Loucy (cell line): ENCODE data around the gene ST3GAL2.
"Not testable (repeated sequence)": the region's sequence is repeated elsewhere in the genome, so short reads cannot be mapped to it uniquely, and the experiment has no call there.

Experiments used
- H2AFZ ChIP-seq: fragments of 200-600 bp; sonication (generic); 2 replicates; pipeline ENCODE4 v1.6.0; 2016; ENCODE audit warnings: antibody characterized with exemption, mild to moderate bottlenecking, low read length, moderate library complexity
- H3F3A ChIP-seq: fragments of 200-600 bp; 2 replicates; pipeline ENCODE4 v1.6.0; 2016; ENCODE audit warnings: antibody characterized with exemption, low read depth, mild to moderate bottlenecking
- H3K27me3 ChIP-seq: fragments of 200-600 bp; sonication (generic); 2 replicates; pipeline ENCODE4 v1.6.1; 2014; ENCODE audit warnings: low read length, mild to moderate bottlenecking; ENCODE audit not compliant: insufficient read depth, poor library complexity, severe bottlenecking
- H3K36me3 ChIP-seq: fragments of 200-600 bp; sonication (generic); 2 replicates; pipeline ENCODE4 v1.6.1; 2016; ENCODE audit warnings: low read length; ENCODE audit not compliant: insufficient read depth
- H3K4me1 ChIP-seq: fragments of 200-600 bp; sonication (generic); 2 replicates; pipeline ENCODE4 v1.5.1; 2014; ENCODE audit warnings: low read length, mild to moderate bottlenecking; ENCODE audit not compliant: insufficient read depth, poor library complexity, severe bottlenecking
- H3K4me2 ChIP-seq: fragments of 200-600 bp; sonication (generic); 2 replicates; pipeline ENCODE4 v1.6.0; 2014; ENCODE audit warnings: antibody characterized with exemption, low read length, low read depth, mild to moderate bottlenecking; ENCODE audit not compliant: poor library complexity, severe bottlenecking
- H3K4me3 ChIP-seq: fragments of 200-600 bp; sonication (generic); 2 replicates; pipeline ENCODE4 v1.5.1; 2014; ENCODE audit warnings: low read length, mild to moderate bottlenecking, mixed read lengths; ENCODE audit not compliant: poor library complexity, severe bottlenecking
- H3K79me2 ChIP-seq: fragments of 200-600 bp; sonication (generic); 2 replicates; pipeline ENCODE4 v1.6.1; 2014; ENCODE audit warnings: low read length; ENCODE audit not compliant: insufficient read depth
- H3K9ac ChIP-seq: fragments of 200-600 bp; sonication (generic); 2 replicates; pipeline ENCODE4 v1.6.0; 2014; ENCODE audit warnings: mild to moderate bottlenecking, low read depth, low read length, moderate library complexity; ENCODE audit not compliant: poor library complexity, severe bottlenecking
- H3K9me2 ChIP-seq: fragments of 200-600 bp; sonication (generic); replicated peaks from 2 replicates; pipeline ENCODE4 v1.6.1; 2016; ENCODE audit warnings: low read depth, low read length, mixed read lengths
- H3K9me3 ChIP-seq: fragments of 200-600 bp; sonication (generic); 2 replicates; pipeline ENCODE4 v1.6.1; 2014; ENCODE audit warnings: mild to moderate bottlenecking, antibody characterized with exemption, low read length, low read depth; ENCODE audit not compliant: insufficient read depth
- H4K20me1 ChIP-seq: fragments of 200-600 bp; sonication (generic); 2 replicates; pipeline ENCODE4 v1.6.0; 2014; ENCODE audit warnings: antibody characterized with exemption, low read length, mild to moderate bottlenecking; ENCODE audit not compliant: insufficient read depth, poor library complexity, severe bottlenecking
- CTCF ChIP-seq: fragments of 200-600 bp; sonication (generic); conservative IDR thresholded peaks from 2 replicates; pipeline ENCODE4 v1.5.1; 2014; ENCODE audit warnings: mild to moderate bottlenecking, antibody characterized with exemption, low read length
- EZH2phosphoT487 ChIP-seq: fragments of 200-600 bp; IDR thresholded peaks from 2 replicates; pipeline ENCODE4 v1.6.1; 2018; ENCODE audit warnings: antibody characterized with exemption, mild to moderate bottlenecking, moderate library complexity, borderline replicate concordance

Gene ST3GAL2

DNA sequence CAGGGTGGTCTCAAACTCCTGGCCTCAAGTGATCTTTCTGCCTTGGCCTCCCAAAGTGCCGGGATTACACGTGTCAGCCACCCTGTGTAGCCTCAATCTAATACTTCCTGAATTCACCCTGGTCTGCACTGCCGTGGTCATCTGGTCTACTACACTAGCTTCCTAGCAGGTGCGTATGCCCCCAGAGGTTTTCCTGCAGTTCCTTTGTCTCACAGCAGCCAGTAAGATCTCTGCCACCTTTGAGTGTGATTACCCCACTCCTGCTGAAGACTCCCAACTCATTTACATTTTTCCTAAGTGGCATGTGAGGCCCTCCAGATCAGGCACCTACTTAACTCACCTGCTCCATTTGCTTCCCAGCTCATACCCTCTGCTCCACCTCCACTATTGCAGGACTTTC lies 97.3 kb downstream of the ST3GAL2 start:
- no peaks in the 10 kb centered on the region for H4K20me1 ChIP-seq
- no peak overlapping the region for H2AFZ ChIP-seq
- H3K36me3 ChIP-seq, result no peaks in the 10 kb centered on the region
- peaks cover 8% of the 10 kb centered on the region for H3K4me1 ChIP-seq
- H3K79me2 ChIP-seq, result peaks cover 13% of the 10 kb centered on the region
- no peaks in the 10 kb centered on the region for H3K9me3 ChIP-seq
- no peak overlapping the region for H3K4me2 ChIP-seq
- no peak overlapping the region for H3K9ac ChIP-seq
- H3K27me3 ChIP-seq, result no peaks in the 10 kb centered on the region
- H3K4me3 ChIP-seq, result no peak overlapping the region
- H3F3A ChIP-seq, result no peaks in the 10 kb centered on the region
- H3K9me2 ChIP-seq, result no peaks in the 10 kb centered on the region
- TF ChIP-seq CTCF (no peak), EZH2phosphoT487 (no peak)

DNA sequence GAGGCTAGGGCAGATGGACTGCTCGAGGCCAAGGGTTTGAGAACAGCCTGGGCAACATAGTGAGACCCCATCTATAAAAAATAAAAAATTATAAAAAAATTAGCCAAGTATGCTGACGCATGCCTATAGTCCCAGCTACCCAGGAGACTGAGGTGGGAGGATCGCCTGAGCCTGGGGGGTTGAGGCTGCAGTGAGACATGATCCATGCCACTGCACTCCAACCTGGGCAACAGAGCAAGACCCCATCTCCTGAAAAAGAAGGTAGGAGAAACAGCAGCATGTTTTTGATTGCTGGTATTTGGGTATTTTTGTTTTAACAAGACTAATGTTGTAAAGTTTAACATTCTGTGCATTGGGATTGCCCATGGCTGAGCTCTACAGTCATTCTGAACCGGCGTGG lies 101.1 kb downstream of the ST3GAL2 start:
- Histone ChIP-seq H3K4me2 (no peak overlapping the region), H3K36me3 (peaks cover 22% of the 10 kb centered on the region; the same call in 1 of the 2 replicates), H3K4me1 (no peaks in the 10 kb centered on the region), H4K20me1 (no peaks in the 10 kb centered on the region), H3K4me3 (no peak overlapping the region), H3K27me3 (no peaks in the 10 kb centered on the region), H3F3A (no peaks in the 10 kb centered on the region), H2AFZ (no peak overlapping the region), H3K9ac (no peak overlapping the region), H3K9me3 (no peaks in the 10 kb centered on the region), H3K79me2 (no peaks in the 10 kb centered on the region), H3K9me2 (no peaks in the 10 kb centered on the region)
- TF ChIP-seq CTCF, result no peak
- TF ChIP-seq EZH2phosphoT487, result no peak

- H3K9me2 ChIP-seq, H3K79me2 ChIP-seq, H3K9me3 ChIP-seq, H4K20me1 ChIP-seq, H3K9ac ChIP-seq, H3F3A ChIP-seq, H3K4me3 ChIP-seq, H3K4me2 ChIP-seq, H3K4me1 ChIP-seq, H3K27me3 ChIP-seq, H2AFZ ChIP-seq: not testable (repeated sequence)
- H3K36me3 ChIP-seq, result peaks cover 43% of the 10 kb centered on the region; the same call in 1 of the 2 replicates
These were observed 106.2 kb downstream of the ST3GAL2 start for GRCh38 chr16:70332728-70333127.

DNA sequence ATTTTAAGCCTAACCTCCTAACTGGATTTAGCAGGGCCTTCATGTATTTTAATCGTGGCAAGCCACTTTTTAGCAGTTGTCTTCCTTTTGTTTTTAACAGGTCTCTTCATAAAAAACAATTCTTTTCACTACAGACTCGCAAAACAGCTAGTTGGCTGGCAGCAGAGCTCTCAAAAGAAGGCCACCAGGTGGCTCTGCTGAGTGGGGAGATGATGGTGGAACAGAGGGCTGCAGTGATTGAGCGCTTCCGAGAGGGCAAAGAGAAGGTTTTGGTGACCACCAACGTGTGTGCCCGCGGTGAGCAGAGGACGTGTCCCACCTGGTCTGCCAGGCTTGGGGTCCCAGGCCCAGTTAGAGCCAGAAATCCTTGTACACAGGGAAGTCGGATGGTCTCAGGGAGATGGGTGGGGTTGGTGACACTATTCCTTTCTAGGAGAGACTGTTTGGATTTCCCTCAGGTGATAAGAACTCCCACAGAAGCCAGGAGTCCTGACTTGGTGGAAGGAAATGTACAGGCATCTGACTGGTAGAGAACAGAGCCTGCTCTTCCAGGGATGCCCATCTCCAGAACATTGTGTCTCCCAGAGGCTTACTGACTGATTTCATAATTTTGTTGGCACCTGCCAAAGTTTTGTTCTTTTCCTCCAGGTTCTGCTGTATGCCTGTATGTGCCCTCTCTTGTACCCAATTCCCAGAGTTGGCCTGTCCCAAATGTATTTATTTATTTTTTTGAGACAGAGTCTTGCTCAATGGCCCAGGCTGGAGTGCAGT lies 107.1 kb downstream of the ST3GAL2 start:
- TF ChIP-seq EZH2phosphoT487 (no peak), CTCF (peak; percentile 60)
- Histone ChIP-seq H3K9me3 (no peaks in the 10 kb centered on the region), H3K36me3 (peaks cover 43% of the 10 kb centered on the region; the same call in 1 of the 2 replicates)

More for the DNA sequence above, 107.1 kb downstream of the ST3GAL2 start:
- Histone ChIP-seq H3K27me3 (no peaks in the 10 kb centered on the region), H3K4me2 (no peak overlapping the region), H2AFZ (no peak overlapping the region), H3F3A (no peaks in the 10 kb centered on the region), H3K4me1 (no peaks in the 10 kb centered on the region), H3K4me3 (no peak overlapping the region), H3K9ac (no peak overlapping the region), H4K20me1 (no peaks in the 10 kb centered on the region), H3K79me2 (no peaks in the 10 kb centered on the region), H3K9me2 (no peaks in the 10 kb centered on the region)
